Stomach (tissue), 4 donors: Measurements from ENCODE around the gene SMC4.

Experiments
- EP300 ChIP-seq: sonication (generic); formaldehyde crosslinking; IDR thresholded peaks from one replicate; pipeline ENCODE4 v1.6.1; 2017; ENCODE audit warnings: antibody characterized with exemption
- POLR2AphosphoS5 ChIP-seq, 3 donors: sonication (generic); formaldehyde crosslinking; IDR thresholded peaks; one replicate each; pipeline ENCODE4 v1.6.1; 2016; ENCODE audit warnings: antibody characterized with exemption in 3 of 3
- TF ChIP-seq, protein P1 (sequence below), 7 experiments: fragments of 450-650 bp in 4 of 7; fragments of 200-600 bp in 3 of 7; sonication (generic) in 3 of 7; IDR thresholded peaks; one replicate each; pipeline ENCODE4 v1.5.1; 2016 to 2019; ENCODE audit warnings: antibody characterized with exemption in 7 of 7, control low read depth in 2 of 7, mild to moderate bottlenecking in 1 of 7

DNA sequence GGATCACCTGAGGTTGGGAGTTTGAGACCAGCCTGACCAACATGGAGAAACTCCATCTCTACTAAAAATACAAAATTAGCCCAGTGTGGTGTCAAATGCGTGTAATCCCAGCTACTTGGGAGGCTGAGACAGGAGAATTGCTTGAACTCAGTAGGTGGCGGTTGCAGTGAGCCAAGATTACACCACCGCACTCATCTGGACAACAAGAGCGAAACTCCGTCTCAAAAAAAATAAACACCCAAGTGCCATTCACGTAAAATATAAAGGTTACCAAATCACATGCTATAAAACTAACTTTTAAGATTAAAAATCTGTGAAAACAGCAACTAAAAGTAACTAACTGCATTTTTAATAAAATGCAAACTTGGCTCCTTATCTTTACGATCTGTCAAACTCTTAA is 41.2 kb downstream of the SMC4 start:
- TF ChIP-seq, protein P1, sequence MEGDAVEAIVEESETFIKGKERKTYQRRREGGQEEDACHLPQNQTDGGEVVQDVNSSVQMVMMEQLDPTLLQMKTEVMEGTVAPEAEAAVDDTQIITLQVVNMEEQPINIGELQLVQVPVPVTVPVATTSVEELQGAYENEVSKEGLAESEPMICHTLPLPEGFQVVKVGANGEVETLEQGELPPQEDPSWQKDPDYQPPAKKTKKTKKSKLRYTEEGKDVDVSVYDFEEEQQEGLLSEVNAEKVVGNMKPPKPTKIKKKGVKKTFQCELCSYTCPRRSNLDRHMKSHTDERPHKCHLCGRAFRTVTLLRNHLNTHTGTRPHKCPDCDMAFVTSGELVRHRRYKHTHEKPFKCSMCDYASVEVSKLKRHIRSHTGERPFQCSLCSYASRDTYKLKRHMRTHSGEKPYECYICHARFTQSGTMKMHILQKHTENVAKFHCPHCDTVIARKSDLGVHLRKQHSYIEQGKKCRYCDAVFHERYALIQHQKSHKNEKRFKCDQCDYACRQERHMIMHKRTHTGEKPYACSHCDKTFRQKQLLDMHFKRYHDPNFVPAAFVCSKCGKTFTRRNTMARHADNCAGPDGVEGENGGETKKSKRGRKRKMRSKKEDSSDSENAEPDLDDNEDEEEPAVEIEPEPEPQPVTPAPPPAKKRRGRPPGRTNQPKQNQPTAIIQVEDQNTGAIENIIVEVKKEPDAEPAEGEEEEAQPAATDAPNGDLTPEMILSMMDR (IDR thresholded peaks at IDR 0.05) = no peak
- TF ChIP-seq POLR2AphosphoS5 (IDR thresholded peaks at IDR 0.05) (no peak), EP300 (no peak)
